GM18505 (cell line): ENCODE results near the gene A2M.
"Not testable (repeated sequence)": the region's sequence is repeated elsewhere in the genome, so short reads cannot be mapped to it uniquely, and the experiment has no call there.

Experiments used
- ATAC-seq: cut with Tn5 transposase; IDR thresholded peaks from one replicate; pipeline ENCODE4 v1.9.1; 2021; ENCODE audit not compliant: unreplicated experiment
- POLR2A ChIP-seq: IDR thresholded peaks from 4 replicates; pipeline ENCODE4 v1.6.1; 2011; ENCODE audit warnings: borderline replicate concordance; ENCODE audit not compliant: insufficient read depth, insufficient read length; ENCODE audit errors: extremely low read depth

The A2M gene

DNA sequence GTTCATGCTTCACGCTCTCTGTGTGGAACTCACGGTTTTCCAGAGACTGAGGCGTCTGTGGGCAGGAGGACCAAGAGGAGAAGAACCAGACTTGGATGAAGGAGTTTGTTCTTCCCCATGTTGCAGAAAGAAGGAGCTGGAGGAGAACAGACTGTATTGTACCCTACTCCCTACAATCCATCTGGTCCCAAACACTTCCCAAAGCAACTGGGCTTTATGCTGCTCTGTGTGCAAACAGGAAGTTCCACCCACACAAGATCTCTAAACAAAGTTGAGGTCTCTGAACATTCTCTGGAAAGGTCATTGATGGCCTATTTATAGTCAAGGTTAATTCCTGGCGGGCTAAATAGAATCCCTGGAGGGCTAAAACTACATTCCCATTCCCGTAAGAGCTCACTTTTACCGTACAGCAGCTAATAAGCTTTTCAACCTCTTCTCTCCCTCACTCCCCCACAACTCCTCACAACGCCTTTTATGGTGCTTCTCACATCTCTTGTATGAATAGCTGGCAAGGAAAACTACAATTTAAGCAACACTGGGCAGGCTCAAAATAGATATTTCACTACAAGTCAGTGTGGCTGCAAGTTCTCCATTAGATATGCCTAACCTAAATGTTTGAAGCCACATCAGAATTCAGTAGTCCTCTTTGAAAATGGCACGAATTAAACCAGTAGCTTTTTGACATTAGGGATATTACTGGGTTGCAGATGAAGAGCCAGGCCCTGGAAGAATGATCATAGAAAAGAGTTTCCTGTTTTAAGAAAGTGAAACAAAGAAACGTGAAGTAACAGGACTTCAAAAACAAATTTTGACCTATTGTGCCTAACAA, at the start of gene A2M:
Gene A2M, minus strand, starts transcription at position 189 of the 829 bp plus-strand sequence. Its CDS starts 70 bp downstream, at position 119.
- no peak for ATAC-seq
- TF ChIP-seq POLR2A, result no peak

DNA sequence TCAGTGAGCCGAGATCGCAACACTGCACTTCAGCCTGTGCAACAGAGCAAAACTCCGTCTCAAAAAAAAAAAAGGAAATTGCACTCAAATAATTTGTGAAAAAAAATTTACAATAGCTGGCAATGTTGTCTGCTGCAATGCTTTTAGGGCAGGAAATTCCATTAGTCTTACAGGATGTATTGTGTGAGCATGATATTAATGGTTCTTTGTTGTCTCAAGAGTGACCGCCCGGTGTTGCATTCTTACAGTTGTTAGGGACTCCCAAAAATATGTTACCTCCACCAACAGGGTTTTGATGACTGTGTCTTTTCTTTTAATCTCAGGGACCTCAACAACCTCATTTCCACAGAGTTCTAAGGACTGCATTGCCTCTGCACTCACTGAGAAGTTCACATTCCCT, 47.7 kb upstream of the A2M start:
- ATAC-seq, result no peak
- no peak for TF ChIP-seq POLR2A

GRCh38 chr12:9156119-9156518, 40.4 kb upstream of the A2M start:
- ATAC-seq, result no peak

GRCh38 chr12:9149372-9149771, 33.7 kb upstream of the A2M start:
- no peak for TF ChIP-seq POLR2A
- ATAC-seq, result no peak

More at GRCh38 chr12:9156119-9156518, 40.4 kb upstream of the A2M start:
- TF ChIP-seq POLR2A, result no peak

DNA sequence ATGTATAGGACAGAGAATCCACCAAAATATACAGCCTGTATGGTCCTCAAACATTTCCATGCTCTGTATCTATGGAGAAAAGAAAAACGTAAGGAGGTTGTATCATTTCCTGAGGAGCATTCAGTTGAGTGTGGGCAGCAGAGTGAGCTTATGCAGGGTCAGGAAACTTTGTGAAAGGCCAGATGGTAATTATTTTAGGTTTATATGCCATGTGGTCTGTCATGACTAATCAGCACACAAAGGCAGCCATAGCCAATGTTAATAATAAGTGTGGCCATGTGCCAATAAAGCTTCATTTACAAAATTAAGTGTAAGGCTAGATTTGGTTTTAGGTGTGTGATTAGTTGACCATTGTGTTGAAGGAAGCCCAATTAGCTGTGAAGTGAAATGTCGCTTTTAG, 33.2 kb upstream of the A2M start:
- no peak for ATAC-seq
- TF ChIP-seq POLR2A, result no peak

GRCh38 chr12:9147461-9147860, 31.7 kb upstream of the A2M start:
- TF ChIP-seq POLR2A, result no peak
- no peak for ATAC-seq

- TF ChIP-seq POLR2A, result no peak
- no peak for ATAC-seq
These were observed 29.0 kb upstream of the A2M start for GRCh38 chr12:9144730-9145106.

DNA sequence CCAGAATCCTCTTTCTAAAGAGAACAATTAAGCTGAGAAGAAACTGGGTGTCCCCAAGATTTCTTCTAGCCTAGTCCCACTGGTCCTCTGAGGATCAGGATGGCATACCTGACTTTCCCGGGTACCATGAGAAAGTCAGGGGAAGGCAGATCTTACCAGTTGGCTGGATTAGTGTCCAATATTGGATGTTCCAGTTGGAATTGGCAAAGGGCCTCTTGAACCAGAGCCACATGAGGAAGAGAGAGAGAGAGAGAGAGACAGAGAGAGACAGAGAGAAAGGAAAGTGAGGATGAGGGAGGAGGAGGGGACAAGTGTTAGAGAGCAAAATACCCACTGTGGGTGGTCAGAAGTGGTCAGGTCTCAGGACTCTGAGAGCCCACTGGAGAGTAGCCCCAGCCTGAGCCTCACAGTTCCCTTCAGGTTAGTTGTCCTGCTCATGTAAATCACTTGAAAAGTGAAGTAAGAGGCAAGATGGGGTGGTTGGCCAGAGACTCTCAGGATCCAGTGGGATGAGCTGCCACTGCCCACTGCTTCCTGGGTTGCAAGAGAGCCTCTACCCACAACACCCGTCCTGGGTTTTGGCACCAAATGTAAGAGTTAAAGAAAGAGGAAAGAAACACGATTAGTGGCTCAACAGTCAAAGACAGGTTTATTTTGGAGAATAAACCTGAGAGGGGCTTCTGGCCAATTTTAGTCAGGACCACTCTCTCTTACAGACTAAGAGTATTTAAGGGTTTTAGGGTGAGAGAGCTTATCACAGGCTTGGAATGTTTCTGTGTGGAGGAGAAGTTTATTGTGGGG, 28.4 kb upstream of the A2M start:
- no peak for ATAC-seq
- TF ChIP-seq POLR2A, result no peak

GRCh38 chr12:9143137-9143536, 27.4 kb upstream of the A2M start:
- no peak for ATAC-seq
- no peak for TF ChIP-seq POLR2A

GRCh38 chr12:9139588-9140290, 24.0 kb upstream of the A2M start:
- ATAC-seq, result not testable (repeated sequence)

DNA sequence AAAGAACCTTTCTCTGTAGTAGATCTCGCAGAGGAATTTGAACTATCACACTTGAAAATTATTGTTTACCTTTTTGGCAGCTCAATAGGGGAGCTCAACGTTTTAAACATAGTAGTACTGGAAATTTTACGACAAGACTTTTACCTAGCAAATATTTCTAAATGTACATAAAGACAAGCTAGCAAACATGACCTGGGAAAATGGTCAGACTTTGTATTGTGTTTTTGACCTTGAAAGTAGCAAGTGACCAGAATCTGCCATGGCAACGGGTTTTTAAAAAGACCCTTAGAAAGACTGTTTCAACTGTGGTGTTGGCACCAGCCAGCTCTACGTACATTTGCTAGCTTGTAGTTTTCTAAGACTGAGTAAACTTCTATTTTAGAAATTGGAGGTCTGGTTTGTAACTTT, 20.2 kb upstream of the A2M start:
- ATAC-seq, result no peak
- TF ChIP-seq POLR2A, result no peak

DNA sequence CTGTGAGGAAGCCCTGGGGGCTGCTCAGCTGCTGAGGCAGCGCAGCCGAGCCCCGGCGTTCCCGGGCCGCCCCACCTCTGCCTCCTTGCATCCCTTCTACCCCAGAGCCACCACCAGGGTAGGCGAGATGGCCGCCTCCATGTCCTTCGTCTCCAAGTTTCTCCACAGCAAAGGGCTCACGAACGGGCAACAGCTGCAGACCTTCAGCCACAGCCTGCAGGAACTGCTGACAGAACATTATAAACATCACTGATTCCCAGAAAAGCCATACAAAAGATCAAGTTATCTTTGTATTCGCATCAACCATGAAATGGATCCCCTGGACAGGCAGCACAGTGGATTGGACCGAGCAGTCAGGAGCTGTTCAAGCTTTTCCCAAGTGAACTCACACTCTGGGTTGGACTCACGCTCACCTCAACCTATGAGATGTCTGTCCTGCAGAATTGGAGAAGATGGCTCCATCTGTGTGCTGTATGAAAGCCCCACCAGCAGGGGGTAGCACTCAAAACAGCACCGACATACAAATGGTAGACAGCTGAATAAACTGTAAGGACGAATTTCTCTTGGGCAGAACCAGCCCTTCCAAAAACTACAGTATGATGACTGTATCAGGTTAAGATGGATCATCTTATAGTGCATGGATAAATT, 19.4 kb upstream of the A2M start:
- TF ChIP-seq POLR2A, result no peak

More for the DNA sequence above, 19.4 kb upstream of the A2M start:
- ATAC-seq, result no peak
